Heart right ventricle (tissue), 16 donors: Measurements from ENCODE around the gene CLSTN2. TPM values are rescaled to one million over a fixed set of nuclear protein-coding genes. Genes with fewer than 3 reads are reported as not detected.

Source experiments
- ATAC-seq, 8 donors: fragments of 200-7000 bp; cut with Tn5 transposase; one replicate each; pipeline ENCODE4 v1.9.1; 2020; ENCODE audit warnings: mild to moderate bottlenecking in 8 of 8, moderate library complexity in 8 of 8, moderate number of reproducible peaks in 1 of 8
- DNase-seq, 2 donors: peaks; one replicate each; pipeline ENCODE4 v3.0.0-alpha.2; 2020
- H3K27ac ChIP-seq, 10 donors: fragments of 200-600 bp; sonication (generic) in 2 of 10; one replicate each; pipeline versions ENCODE4 v1.5.0 to v1.8.0; 2020 to 2022; ENCODE audit warnings: mild to moderate bottlenecking in 3 of 10
- H3K27me3 ChIP-seq, 7 donors: fragments of 200-600 bp; one replicate each; pipeline ENCODE4 v1.8.0; 2021 to 2022; ENCODE audit warnings: mild to moderate bottlenecking in 2 of 7
- H3K36me3 ChIP-seq, 9 donors: fragments of 200-600 bp; sonication (generic) in 1 of 9; one replicate each; pipeline versions ENCODE4 v1.5.0 to v1.8.0; 2020 to 2022; ENCODE audit warnings: mild to moderate bottlenecking in 2 of 9
- H3K4me1 ChIP-seq, 9 donors: fragments of 200-600 bp; sonication (generic) in 1 of 9; one replicate each; pipeline versions ENCODE4 v1.5.0 to v1.8.0; 2020 to 2022; ENCODE audit warnings: mild to moderate bottlenecking in 4 of 9
- H3K4me3 ChIP-seq, 10 donors: fragments of 200-600 bp; sonication (generic) in 2 of 10; one replicate each; pipeline versions ENCODE4 v1.5.0 to v1.8.0; 2020 to 2022; ENCODE audit warnings: mild to moderate bottlenecking in 7 of 10, moderate library complexity in 2 of 10
- H3K9me3 ChIP-seq, 11 donors: fragments of 200-600 bp in 10 of 11; sonication (generic) in 2 of 11; one replicate each; pipeline versions ENCODE4 v1.5.0 to v1.8.0; 2013 to 2022; ENCODE audit warnings: mild to moderate bottlenecking in 2 of 11, control low read depth in 1 of 11, moderate library complexity in 1 of 11
- CTCF ChIP-seq, 9 donors: fragments of 200-600 bp; sonication (generic) in 2 of 9; IDR thresholded peaks; one replicate each; pipeline versions ENCODE4 v1.5.0 to v1.8.0; 2021 to 2022; ENCODE audit warnings: antibody characterized with exemption in 9 of 9, mild to moderate bottlenecking in 5 of 9, moderate library complexity in 1 of 9
- WGBS, 2 donors: extraction: QIAGEN DNeasy Blood & Tissue Kit; methylation state at CpG; one replicate each; pipeline ENCODE4 v1.1.7; 2013; ENCODE audit warnings: inconsistent platforms in 1 of 2; 5-methylcytosine and 5-hydroxymethylcytosine counted together
- intact Hi-C, 10 donors: fragments of 100-400 bp; cut with DNase I; formaldehyde crosslinking; loops; one replicate each; pipeline versions ENCODE4 v1.11.1 to v1.14.2; 2022
- polyA plus RNA-seq, 2 donors: library from polyadenylated mRNA; stranded (reverse); fragments of 200-250 nt; gene quantifications; one replicate each; pipeline ENCODE4 v1.2.3, GENCODE V29; 2013
- total RNA-seq, 10 donors: library from RNA; stranded (reverse); fragmentation: NEBNext Ultra II Directional in 3 of 10; extraction: Animal tissue kit (Norgen Biotek cat#: 25700) in 3 of 10; gene quantifications; one replicate each; pipeline versions ENCODE4 v1.2.1 to v1.2.4, GENCODE V29; 2021 to 2023
- donor health status: Arrhythmogenic right ventricular cardiomyopathy.
- donor health status: ischemic (EF 13 %, LVEDD 7.1; RV severe dilation, severe dysfunction).
- donor health status: healthy with polysubstance abuse.
- donor health status: DM: no; HTN: yes; CAD: no.
- donor health status: DM: no; HTN: no; CAD: no.
- donor health status: ischemic (EF 25% LVEDD 6.9; RV normal size, moderate dysfunction).
- donor health status: ischemic (EF 25% LVEDD 5.7; RV mildly dilated, moderate dysfunction).
- donor health status: healthy.
- donor health status: DM: yes; HTN: yes; CAD: no.
- donor health status: Ischemic cardiomyopathy.
- donor health status: ischemic (EF 35%, LVEDD 5.7; RV mildly dilated, moderate dysfunction).
- donor health status: nonischemic (EF 11% LVEDD 7.7; RV severe dilation, severe dysfunction).
- donor health status: DM: yes; HTN: yes; CAD: no.
- donor health status: PGD.
- donor health status: ischemic (EF 29% LVEDD 5.4; RV normal size, mild dysfunction).
- donor health status: nonischemic (EF 23%, LVEDD 6.1; RV moderate dilation, normal function).

CLSTN2 gene
- total and polyA plus RNA-seq, 12 donors: 0.57 to 10.7 (median 4.4) TPM

DNA sequence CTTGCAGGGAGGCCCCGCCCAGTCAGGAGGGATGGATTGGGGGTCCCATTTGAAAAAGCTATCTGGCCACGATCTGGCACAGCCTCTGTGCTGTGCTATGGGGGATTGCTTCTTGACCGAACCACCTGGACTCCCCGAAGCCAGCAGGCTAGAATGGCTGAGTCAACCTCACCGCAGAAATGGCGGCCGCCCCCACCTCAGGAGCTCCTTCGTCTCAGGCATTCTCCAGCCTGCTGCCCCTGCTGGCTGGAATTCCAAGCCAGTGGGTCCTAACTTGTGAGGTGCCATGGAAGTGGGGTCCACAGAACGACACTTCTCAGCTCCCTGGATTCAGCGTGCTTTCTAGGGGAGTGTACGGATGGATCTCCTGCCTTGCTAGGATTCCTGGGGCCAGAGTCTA is 562.3 kb downstream of the CLSTN2 start:
- Histone ChIP-seq H3K27me3 (peaks cover 0 to 6% (median 0%) of the 10 kb centered on the region in 7 donors), H3K9me3 (peaks cover 0 to 8% (median 0%) of the 10 kb centered on the region in 11 donors), H3K4me1 (peaks cover 0 to 13% (median 0%) of the 10 kb centered on the region in 9 donors), H3K36me3 (no peaks in the 10 kb centered on the region), H3K27ac (no peak overlapping the region), H3K4me3 (no peak overlapping the region)
- ATAC-seq (no peak), DNase-seq (no peak)
- intact Hi-C loops: no loop called here
- TF ChIP-seq CTCF (IDR thresholded peaks at IDR 0.05): no peak
- 91 to 92% methylated on average over 11 of the region's 11 CpGs for WGBS, 2 donors

GRCh38 chr3:140499114-140499757 is 564.3 kb downstream of the CLSTN2 start:
- no peak for ATAC-seq
- peaks cover 0 to 6% (median 0%) of the 10 kb centered on the region in 7 donors for H3K27me3 ChIP-seq
- peaks cover 0 to 8% (median 0%) of the 10 kb centered on the region in 11 donors for H3K9me3 ChIP-seq
- no peak overlapping the region for H3K4me3 ChIP-seq
- TF ChIP-seq CTCF (IDR thresholded peaks at IDR 0.05): peak in 8 of 9 donors; percentile 22 to 61 (median 46)
- H3K36me3 ChIP-seq: no peaks in the 10 kb centered on the region
- H3K4me1 ChIP-seq: peaks cover 0 to 13% (median 0%) of the 10 kb centered on the region in 9 donors
- intact Hi-C loops: no loop called here
- no peak for DNase-seq
- no peak overlapping the region for H3K27ac ChIP-seq
- WGBS, 2 donors: 14 to 15% methylated on average over 1 of the region's 1 CpG

DNA sequence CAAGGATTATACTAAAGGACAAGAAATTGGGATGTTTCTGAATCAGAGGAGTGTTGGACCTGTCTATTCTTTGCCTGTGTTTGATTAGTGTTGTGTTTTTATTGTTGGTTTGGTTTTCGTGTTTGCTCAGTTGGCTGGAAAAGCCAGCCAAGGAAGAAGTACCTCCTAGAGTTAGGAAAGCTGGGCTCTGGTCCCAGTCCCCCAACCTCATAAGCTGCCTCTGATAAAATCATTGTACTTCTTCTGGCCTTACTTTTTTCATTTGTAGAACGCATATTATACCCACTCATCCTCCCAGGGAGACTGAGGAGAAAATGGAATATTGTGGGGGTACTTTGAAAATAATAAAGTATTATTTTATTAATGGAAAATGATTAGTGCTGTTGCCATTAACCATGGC is 565.5 kb downstream of the CLSTN2 start:
- no peak for TF ChIP-seq CTCF (IDR thresholded peaks at IDR 0.05)
- Histone ChIP-seq H3K36me3 (no peaks in the 10 kb centered on the region), H3K4me1 (peaks cover 0 to 15% (median 3%) of the 10 kb centered on the region in 9 donors), H3K27me3 (peaks cover 0 to 6% (median 0%) of the 10 kb centered on the region in 7 donors), H3K4me3 (no peak overlapping the region), H3K27ac (no peak overlapping the region), H3K9me3 (peaks cover 0 to 5% (median 0%) of the 10 kb centered on the region in 11 donors)
- intact Hi-C loops: loop anchor here in 2 of 10 donors (2.0 to 10.0 kb wide), 2 partner anchors 94 to 566 kb away; partner anchors contain the start of gene CLSTN2 (in 1 of the 2)
- 83 to 85% methylated on average over 2 of the region's 2 CpGs for WGBS, 2 donors
- ATAC-seq (no peak), DNase-seq (no peak)

DNA sequence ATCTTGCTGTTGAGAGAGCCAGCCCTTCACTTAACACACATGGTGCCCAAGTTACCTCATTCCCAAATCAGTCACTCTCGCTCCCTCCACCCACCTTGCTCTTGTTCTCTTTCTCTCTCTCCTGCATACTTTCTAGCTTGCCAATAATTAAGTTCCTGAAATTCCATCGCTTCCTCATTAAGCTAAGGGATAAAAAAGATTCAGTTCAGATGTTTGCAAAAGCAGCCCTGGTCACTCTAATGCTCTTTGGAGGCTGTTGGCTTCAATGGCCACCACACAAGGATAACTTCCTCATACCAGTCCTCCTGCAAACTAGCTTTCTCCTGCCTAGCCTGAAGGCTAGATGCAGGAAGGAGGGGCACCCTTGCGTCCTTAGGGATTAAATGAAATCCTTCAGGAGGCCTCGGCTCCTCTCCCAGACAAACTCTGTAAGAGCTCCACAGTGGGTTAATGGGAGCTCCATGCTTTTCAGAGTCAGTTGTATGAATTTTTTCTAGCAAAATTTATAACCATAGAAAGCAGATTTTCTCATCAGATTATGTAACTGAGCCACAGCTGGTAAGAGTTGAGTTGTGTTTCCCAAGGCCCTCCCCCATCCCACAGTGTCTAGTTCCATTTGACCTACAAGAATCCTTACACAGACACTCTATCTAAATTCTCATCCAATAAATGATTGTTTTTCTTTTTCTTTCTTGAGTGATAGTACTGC is 566.2 kb downstream of the CLSTN2 start:
- H3K4me1 ChIP-seq: peaks cover 0 to 21% (median 3%) of the 10 kb centered on the region in 9 donors
- ATAC-seq: peak in 6 of 8 donors; percentile 54 to 76 (median 68)
- TF ChIP-seq CTCF (IDR thresholded peaks at IDR 0.05): no peak

More for the DNA sequence above, 566.2 kb downstream of the CLSTN2 start:
- DNase-seq: peak in 1 of 2 donors; percentile 19
- Histone ChIP-seq H3K27ac (peak overlapping the region in 1 of 10 donors; percentile 17), H3K4me3 (no peak overlapping the region), H3K27me3 (peaks cover 0 to 6% (median 0%) of the 10 kb centered on the region in 7 donors), H3K36me3 (no peaks in the 10 kb centered on the region), H3K9me3 (no peaks in the 10 kb centered on the region)
- intact Hi-C loops: loop anchor here in 2 of 10 donors (2.0 to 10.0 kb wide), 2 partner anchors 94 to 566 kb away; partner anchors contain the start of gene CLSTN2 (in 1 of the 2)
- 83 to 87% methylated on average over 4 of the region's 4 CpGs for WGBS, 2 donors
